ENCODE data around the gene KIAA1958.
"Not testable (repeated sequence)": the region's sequence is repeated elsewhere in the genome, so short reads cannot be mapped to it uniquely, and the experiment has no call there.

KIAA1958 gene

DNA sequence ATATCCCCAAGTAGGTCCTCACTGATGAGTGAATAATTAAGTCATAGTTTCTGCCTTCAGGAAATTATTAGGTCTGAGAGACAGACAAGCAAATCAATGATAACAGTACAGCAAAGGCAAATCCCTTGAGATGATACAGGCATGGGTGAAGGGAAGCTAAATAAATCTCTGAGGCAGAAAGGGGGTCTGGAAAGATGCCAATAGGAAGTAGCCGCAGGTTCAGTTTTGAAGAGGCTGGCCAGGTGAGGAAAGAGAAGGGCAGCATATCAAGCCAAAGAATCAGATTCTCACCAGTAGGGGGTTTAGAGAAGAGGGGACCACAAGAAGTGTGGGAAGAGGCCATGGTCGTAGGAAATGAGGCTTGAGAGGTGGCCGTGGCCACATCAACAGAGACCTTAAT is 85.8 kb downstream of the KIAA1958 start:
- TF ChIP-seq, protein P1, sequence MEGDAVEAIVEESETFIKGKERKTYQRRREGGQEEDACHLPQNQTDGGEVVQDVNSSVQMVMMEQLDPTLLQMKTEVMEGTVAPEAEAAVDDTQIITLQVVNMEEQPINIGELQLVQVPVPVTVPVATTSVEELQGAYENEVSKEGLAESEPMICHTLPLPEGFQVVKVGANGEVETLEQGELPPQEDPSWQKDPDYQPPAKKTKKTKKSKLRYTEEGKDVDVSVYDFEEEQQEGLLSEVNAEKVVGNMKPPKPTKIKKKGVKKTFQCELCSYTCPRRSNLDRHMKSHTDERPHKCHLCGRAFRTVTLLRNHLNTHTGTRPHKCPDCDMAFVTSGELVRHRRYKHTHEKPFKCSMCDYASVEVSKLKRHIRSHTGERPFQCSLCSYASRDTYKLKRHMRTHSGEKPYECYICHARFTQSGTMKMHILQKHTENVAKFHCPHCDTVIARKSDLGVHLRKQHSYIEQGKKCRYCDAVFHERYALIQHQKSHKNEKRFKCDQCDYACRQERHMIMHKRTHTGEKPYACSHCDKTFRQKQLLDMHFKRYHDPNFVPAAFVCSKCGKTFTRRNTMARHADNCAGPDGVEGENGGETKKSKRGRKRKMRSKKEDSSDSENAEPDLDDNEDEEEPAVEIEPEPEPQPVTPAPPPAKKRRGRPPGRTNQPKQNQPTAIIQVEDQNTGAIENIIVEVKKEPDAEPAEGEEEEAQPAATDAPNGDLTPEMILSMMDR (conservative IDR thresholded peaks at IDR 0.05) = no peak
- no peak for TF ChIP-seq ZFX (IDR thresholded peaks at IDR 0.05)
- no peak overlapping the region for H3K27ac ChIP-seq

GRCh38 chr9:112574008-112574407 is 87.4 kb downstream of the KIAA1958 start:
- TF ChIP-seq, protein P1 (conservative IDR thresholded peaks at IDR 0.05) = no peak
- no peak for TF ChIP-seq ZFX (IDR thresholded peaks at IDR 0.05)

DNA sequence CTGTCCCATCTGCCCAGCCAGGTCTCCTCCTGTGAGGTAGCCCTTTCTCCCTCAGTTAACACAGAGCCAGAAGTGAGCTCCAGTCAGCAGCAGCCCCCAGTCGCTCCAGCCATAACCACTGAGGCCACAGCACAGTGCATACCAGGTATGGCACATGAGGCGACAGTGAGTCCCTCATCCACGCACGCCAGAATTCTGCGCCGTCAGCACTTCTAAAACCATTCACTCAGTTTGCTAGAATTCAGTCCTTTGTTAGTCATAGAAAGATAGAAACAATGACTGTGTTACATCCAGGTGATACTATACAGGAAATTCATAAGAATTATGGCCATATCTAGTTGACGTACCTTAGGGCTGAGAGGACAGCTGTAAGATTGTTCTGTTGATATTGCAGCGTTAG is 88.5 kb downstream of the KIAA1958 start:
- H3K27ac ChIP-seq = no peak overlapping the region
- TF ChIP-seq, protein P1 (conservative IDR thresholded peaks at IDR 0.05) = no peak
- TF ChIP-seq ZFX (IDR thresholded peaks at IDR 0.05) = no peak

More at GRCh38 chr9:112574008-112574407, 87.4 kb downstream of the KIAA1958 start:
- H3K27ac ChIP-seq = no peak overlapping the region

- TF ChIP-seq, protein P1 (conservative IDR thresholded peaks at IDR 0.05) = no peak
- TF ChIP-seq ZFX (IDR thresholded peaks at IDR 0.05) = no peak
- no peak overlapping the region for H3K27ac ChIP-seq
Measured at GRCh38 chr9:112581469-112582176, 95.0 kb downstream of the KIAA1958 start.

- TF ChIP-seq, protein P1 (conservative IDR thresholded peaks at IDR 0.05) = no peak
- no peak for TF ChIP-seq ZFX (IDR thresholded peaks at IDR 0.05)
- no peak overlapping the region for H3K27ac ChIP-seq
Measured at GRCh38 chr9:112582371-112583262, 96.0 kb downstream of the KIAA1958 start.

DNA sequence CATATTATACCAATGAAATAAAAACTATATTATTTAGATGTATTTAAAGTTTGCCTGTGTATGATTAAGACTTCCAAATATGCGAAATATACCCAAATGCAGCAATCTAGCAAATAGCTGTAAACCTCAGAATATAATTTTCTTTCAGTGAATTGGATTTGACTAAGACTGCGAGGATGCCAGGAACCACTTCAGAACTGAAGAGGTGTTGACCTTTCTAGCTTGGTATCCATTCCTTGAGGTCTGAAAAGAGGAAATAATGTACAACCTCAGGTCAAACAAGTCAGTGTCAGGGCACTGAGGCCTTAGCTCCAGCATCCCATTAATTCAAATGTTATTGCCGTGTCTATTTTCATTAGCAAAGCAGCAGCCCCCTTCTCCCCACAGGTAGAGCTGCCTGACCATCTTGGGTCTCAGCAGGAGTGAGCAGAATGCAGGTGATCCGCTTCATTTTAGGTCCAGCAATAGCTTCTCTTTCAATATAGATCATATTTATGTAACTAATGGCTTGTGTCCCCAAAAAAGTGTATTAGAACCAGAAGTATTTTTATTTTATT is 100.0 kb downstream of the KIAA1958 start:
- no peak for TF ChIP-seq ZFX (IDR thresholded peaks at IDR 0.05)
- TF ChIP-seq, protein P1 (conservative IDR thresholded peaks at IDR 0.05) = no peak
- no peak overlapping the region for H3K27ac ChIP-seq

DNA sequence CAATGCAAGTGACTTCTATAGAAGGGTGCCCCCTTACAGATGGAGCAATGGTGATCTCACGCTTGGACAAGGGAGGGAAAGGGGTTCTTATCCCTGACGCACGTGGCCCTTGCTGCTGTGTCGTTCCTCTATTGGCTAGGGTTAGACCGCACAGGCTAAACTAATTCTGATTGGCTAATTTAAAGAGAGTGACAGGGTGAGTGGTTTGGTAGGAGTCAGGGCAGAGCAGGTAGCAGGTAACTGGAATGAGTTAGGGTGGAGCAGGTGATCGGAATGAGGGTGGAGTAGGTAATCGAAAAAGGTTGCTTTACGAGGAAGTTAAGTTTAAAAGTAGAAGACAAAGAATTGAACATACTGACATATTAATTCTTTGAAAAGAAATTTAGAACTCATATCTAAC is 105.2 kb downstream of the KIAA1958 start:
- not testable (repeated sequence) for H3K27ac ChIP-seq

All from C4-2B (cell line).